ENCODE data around the gene NDC1. TPM values are rescaled to one million over a fixed set of nuclear protein-coding genes. Genes with fewer than 3 reads are reported as not detected.

Gene NDC1
- total RNA-seq, 1 donor from 2014 or later: 5.6 TPM

GRCh38 chr1:53725238-53725689 is 112.8 kb downstream of the NDC1 start:
- DNase-seq (no peak), ATAC-seq (ENCODE audit: poor library complexity) (no peak)
- intact Hi-C loops (cut with DNase I): no loop called here

GRCh38 chr1:53722025-53722424 is 116.1 kb downstream of the NDC1 start:
- intact Hi-C loops (cut with DNase I): no loop called here
- no peak for ATAC-seq (ENCODE audit: poor library complexity)

GRCh38 chr1:53721088-53721487 is 117.0 kb downstream of the NDC1 start:
- intact Hi-C loops (cut with DNase I): no loop called here
- ATAC-seq (ENCODE audit: poor library complexity) (no peak), DNase-seq (no peak)

More at GRCh38 chr1:53722025-53722424, 116.1 kb downstream of the NDC1 start:
- DNase-seq: no peak

- no peak for DNase-seq
- intact Hi-C loops (cut with DNase I): no loop called here
- ATAC-seq (ENCODE audit: poor library complexity): no peak
Measured at GRCh38 chr1:53719469-53719868, 118.6 kb downstream of the NDC1 start.

GRCh38 chr1:53718443-53718842 is 119.7 kb downstream of the NDC1 start:
- ATAC-seq (ENCODE audit: poor library complexity): no peak
- intact Hi-C loops (cut with DNase I): no loop called here
- no peak for DNase-seq

GRCh38 chr1:53717025-53717804 is 120.9 kb downstream of the NDC1 start:
- ATAC-seq (ENCODE audit: poor library complexity) (no peak), DNase-seq (no peak)
- intact Hi-C loops (cut with DNase I): no loop called here

- intact Hi-C loops (cut with DNase I): no loop called here
- ATAC-seq (ENCODE audit: poor library complexity): no peak
- DNase-seq: no peak
Measured at GRCh38 chr1:53716150-53716549, 121.9 kb downstream of the NDC1 start.

- ATAC-seq (ENCODE audit: poor library complexity) (no peak), DNase-seq (no peak)
- intact Hi-C loops (cut with DNase I): no loop called here
Measured at GRCh38 chr1:53715478-53715877, 122.6 kb downstream of the NDC1 start.

Other genes starting within 250 kb of the NDC1 start
- gene GLIS1, start 99.1 kb downstream of the NDC1 start, total RNA-seq: 0.08 TPM
- gene YIPF1, start 51.5 kb upstream of the NDC1 start, total RNA-seq: 13.6 TPM
- not detected for gene DIO1, start 55.9 kb upstream of the NDC1 start, total RNA-seq
- 9.9 TPM for gene IFT25, start 107.4 kb upstream of the NDC1 start, total RNA-seq
- 12.0 TPM for gene LRRC42, start 108.1 kb upstream of the NDC1 start, total RNA-seq
- not detected for gene LDLRAD1, start 179.9 kb upstream of the NDC1 start, total RNA-seq
- 310 TPM for gene TMEM59, start 214.9 kb upstream of the NDC1 start, total RNA-seq
- 5.3 TPM for gene TCEANC2, start 215.3 kb upstream of the NDC1 start, total RNA-seq

Measured in Right ventricle myocardium superior (tissue), 1 donor.